Naive thymus-derived CD8-positive, alpha-beta T cell (primary cell): Measurements from ENCODE around the gene CPE. TPM values are rescaled to one million over a fixed set of nuclear protein-coding genes. Genes with fewer than 3 reads are reported as not detected.

Experiments
- ATAC-seq, 2 donors: fragments of 150-1000 bp; cut with Tn5 transposase in 1 of 2; sonication (Bioruptor Pico), chemical (Tn5 transposase) in 1 of 2; 1 replicate in 1 of 2; 2 replicates in 1 of 2; pipeline ENCODE4 v1.10.0; 2021; ENCODE audit warnings: mild to moderate bottlenecking in 2 of 2, moderate library complexity in 2 of 2
- POLR2A ChIA-PET: fragments of 350-600 bp; sonication (Branson Sonifier 250); formaldehyde crosslinking; loops from one replicate; lab custom pipeline; 2021; ENCODE audit warnings: antibody characterized with exemption; lab: Charles Lee
- DNase-seq, 10 donors: peaks; one replicate each; pipeline versions ENCODE4 v3.0.0 to v3.0.0-alpha.2; 2020 to 2022
- H3K27ac Mint-ChIP-seq, 10 donors: one replicate each; pipeline ENCODE4 v1.8.0; 2020 to 2022; ENCODE audit warnings: mild to moderate bottlenecking in 10 of 10, mixed read lengths in 10 of 10, moderate library complexity in 4 of 10, inconsistent platforms in 1 of 10
- H3K27me3 Mint-ChIP-seq, 5 donors: one replicate each; pipeline ENCODE4 v1.8.0; 2021 to 2022; ENCODE audit warnings: mixed read lengths in 5 of 5
- H3K36me3 Mint-ChIP-seq, 3 donors: one replicate each; pipeline ENCODE4 v1.8.0; 2020 to 2022; ENCODE audit warnings: mixed read lengths in 3 of 3, mild to moderate bottlenecking in 2 of 3, inconsistent platforms in 1 of 3
- H3K4me1 Mint-ChIP-seq, 4 donors: one replicate each; pipeline ENCODE4 v1.8.0; 2021 to 2022; ENCODE audit warnings: mixed read lengths in 4 of 4
- H3K4me3 Mint-ChIP-seq, 10 donors: one replicate each; pipeline ENCODE4 v1.8.0; 2020 to 2022; ENCODE audit warnings: mild to moderate bottlenecking in 10 of 10, mixed read lengths in 10 of 10, moderate library complexity in 6 of 10, inconsistent platforms in 1 of 10
- H3K9me3 Mint-ChIP-seq, 9 donors: one replicate each; pipeline ENCODE4 v1.8.0; 2020 to 2022; ENCODE audit warnings: mixed read lengths in 9 of 9, mild to moderate bottlenecking in 3 of 9, inconsistent platforms in 1 of 9, moderate library complexity in 1 of 9
- polyA plus RNA-seq, 3 donors: library from polyadenylated mRNA; unstranded; fragments of 300-500 nt; fragmentation: Illumina TruSeq; gene quantifications; one replicate each; pipeline ENCODE4 v1.2.3, GENCODE V29; 2021
- total RNA-seq, 8 experiments: library from RNA in 2 of 8; stranded (reverse) in 2 of 8; gene quantifications; one replicate each; pipeline ENCODE4 v1.2.3 and lab custom pipeline; 2021 to 2026

The CPE gene
- total and polyA plus RNA-seq, 5 experiments from 2014 or later: 0.16 TPM; not detected in 4

DNA sequence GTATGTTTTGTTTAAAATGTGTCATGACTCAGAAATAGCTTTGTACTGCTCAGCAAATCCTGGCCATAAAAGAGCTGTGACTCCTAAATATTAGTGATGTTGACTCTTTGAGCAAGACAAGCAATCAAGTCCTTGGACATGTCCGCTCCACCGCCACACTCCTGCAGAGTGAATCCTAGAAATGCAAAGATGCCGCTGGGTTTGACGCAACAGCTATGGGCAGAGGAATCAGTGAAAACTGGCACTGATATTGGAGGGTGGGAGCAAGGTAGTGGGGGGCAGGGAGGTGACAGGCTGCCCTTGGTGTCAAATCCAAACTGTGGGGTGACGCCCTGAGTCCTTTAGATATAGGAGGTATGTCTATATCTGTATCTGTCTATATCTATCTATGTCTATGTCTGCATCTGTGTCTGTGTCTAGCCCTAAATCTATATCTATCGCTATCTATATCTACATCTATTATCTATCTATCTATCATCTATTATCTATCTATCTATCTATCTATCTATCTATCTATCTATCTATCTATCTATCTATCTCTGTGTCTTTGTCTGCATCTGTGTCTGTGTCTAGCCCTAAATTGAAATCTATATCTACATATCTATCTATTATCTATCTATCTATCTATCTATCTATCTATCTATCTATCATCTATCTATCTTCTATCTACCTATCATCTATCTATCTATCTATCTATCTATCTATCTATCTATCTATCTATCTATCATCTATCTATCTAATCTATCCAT is 129.7 kb downstream of the CPE start:
- H3K9me3 Mint-ChIP-seq: no peaks in the 10 kb centered on the region
- no peak for ATAC-seq

DNA sequence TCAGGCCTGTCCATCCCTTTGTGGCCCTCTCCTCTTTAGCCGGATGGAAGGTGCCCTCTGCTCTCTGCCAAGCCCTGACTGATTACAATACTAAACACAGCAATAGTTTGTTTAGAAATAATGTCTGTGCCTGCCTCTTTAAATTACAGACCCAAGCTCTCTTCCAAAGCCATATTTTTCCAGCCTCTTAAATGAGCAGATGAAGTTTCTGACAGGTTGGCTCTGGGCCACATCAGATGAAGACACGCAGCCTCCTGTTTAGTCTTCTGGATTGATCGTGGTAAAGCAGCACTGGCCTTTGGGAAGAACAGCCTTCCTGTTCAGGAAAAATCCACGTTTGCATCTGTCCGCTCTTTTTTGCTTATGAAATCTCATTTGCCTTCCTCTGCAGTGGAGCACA is 133.6 kb downstream of the CPE start:
- H3K27ac Mint-ChIP-seq: no peak overlapping the region
- H3K36me3 Mint-ChIP-seq: no peaks in the 10 kb centered on the region
- peaks cover 0 to 2% (median under 1%) of the 10 kb centered on the region in 4 donors for H3K4me1 Mint-ChIP-seq
- H3K4me3 Mint-ChIP-seq: no peak overlapping the region
- ATAC-seq: no peak
- DNase-seq: no peak
- H3K27me3 Mint-ChIP-seq: peaks cover 7 to 28% (median 15%) of the 10 kb centered on the region in 5 donors
- H3K9me3 Mint-ChIP-seq: no peaks in the 10 kb centered on the region
- POLR2A ChIA-PET: no interaction called here

More for the DNA sequence above, 129.7 kb downstream of the CPE start:
- POLR2A ChIA-PET: no interaction called here
- Mint-ChIP-seq H3K27ac (no peak overlapping the region), H3K4me1 (peaks cover 0 to 2% (median under 1%) of the 10 kb centered on the region in 4 donors), H3K27me3 (peaks cover 5 to 15% (median 7%) of the 10 kb centered on the region in 5 donors), H3K36me3 (no peaks in the 10 kb centered on the region), H3K4me3 (no peak overlapping the region)
- DNase-seq: no peak

DNA sequence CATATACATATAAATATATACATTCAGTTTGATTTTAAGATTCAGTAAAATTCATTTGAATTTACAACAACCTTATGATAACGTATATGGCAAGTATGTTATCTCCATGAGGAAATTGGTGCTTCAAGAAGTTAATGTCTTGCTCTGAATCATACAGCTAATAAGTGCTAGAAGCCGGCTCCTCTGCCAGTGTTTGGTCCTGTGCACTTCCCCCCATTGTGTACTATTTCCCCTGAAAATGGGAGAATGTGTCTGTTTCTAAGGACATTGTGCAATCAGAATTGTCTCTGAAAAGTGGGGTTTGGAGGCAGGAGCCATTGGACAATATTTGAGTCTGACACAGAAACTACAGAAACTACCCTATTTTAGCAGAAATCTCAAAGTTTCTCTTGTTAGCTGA is 135.9 kb downstream of the CPE start:
- DNase-seq (no peak), ATAC-seq (no peak)
- no peak overlapping the region for H3K4me3 Mint-ChIP-seq
- POLR2A ChIA-PET: no interaction called here
- H3K27ac Mint-ChIP-seq: no peak overlapping the region
- H3K9me3 Mint-ChIP-seq: no peaks in the 10 kb centered on the region
- no peaks in the 10 kb centered on the region for H3K4me1 Mint-ChIP-seq
- no peaks in the 10 kb centered on the region for H3K36me3 Mint-ChIP-seq
- peaks cover 3 to 28% (median 15%) of the 10 kb centered on the region in 5 donors for H3K27me3 Mint-ChIP-seq

- H3K36me3 Mint-ChIP-seq: no peaks in the 10 kb centered on the region
- POLR2A ChIA-PET: no interaction called here
- H3K4me1 Mint-ChIP-seq: no peaks in the 10 kb centered on the region
- H3K27me3 Mint-ChIP-seq: peaks cover 3 to 28% (median 15%) of the 10 kb centered on the region in 5 donors
- no peak overlapping the region for H3K27ac Mint-ChIP-seq
- DNase-seq: no peak
- no peaks in the 10 kb centered on the region for H3K9me3 Mint-ChIP-seq
- ATAC-seq: no peak
- no peak overlapping the region for H3K4me3 Mint-ChIP-seq
These were observed 136.4 kb downstream of the CPE start for GRCh38 chr4:165515201-165515600.

DNA sequence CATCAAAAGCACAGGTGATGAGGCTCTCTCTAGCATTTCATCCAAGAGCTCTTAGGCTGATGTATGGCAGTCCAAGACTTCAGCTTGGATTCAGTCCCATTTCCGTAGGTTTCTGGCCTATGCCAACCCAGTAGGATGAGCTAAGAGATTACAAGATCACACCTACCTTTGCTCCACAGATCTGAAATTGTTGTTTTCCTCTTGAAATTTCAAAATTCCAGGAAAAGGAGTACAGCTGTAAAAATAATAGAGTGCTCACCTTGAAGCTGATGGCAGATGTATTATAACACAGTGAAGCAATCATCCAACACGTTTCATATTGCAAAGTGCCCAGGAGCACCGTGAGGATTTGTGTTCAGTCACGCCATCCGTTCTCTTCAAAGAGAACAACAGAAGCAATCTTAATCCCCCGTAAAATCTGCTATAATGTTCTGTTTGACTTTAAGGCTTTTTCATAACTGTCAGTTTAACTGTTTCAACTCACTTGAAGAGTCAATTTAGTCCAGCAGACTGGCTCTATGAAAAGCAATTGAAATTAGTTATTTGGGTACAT is 137.5 kb downstream of the CPE start:
- H3K27me3 Mint-ChIP-seq: peaks cover 3 to 28% (median 16%) of the 10 kb centered on the region in 5 donors
- H3K27ac Mint-ChIP-seq: no peak overlapping the region
- POLR2A ChIA-PET: no interaction called here
- no peaks in the 10 kb centered on the region for H3K9me3 Mint-ChIP-seq
- H3K36me3 Mint-ChIP-seq: no peaks in the 10 kb centered on the region
- no peak overlapping the region for H3K4me3 Mint-ChIP-seq
- no peak for ATAC-seq
- no peak for DNase-seq
- no peaks in the 10 kb centered on the region for H3K4me1 Mint-ChIP-seq

DNA sequence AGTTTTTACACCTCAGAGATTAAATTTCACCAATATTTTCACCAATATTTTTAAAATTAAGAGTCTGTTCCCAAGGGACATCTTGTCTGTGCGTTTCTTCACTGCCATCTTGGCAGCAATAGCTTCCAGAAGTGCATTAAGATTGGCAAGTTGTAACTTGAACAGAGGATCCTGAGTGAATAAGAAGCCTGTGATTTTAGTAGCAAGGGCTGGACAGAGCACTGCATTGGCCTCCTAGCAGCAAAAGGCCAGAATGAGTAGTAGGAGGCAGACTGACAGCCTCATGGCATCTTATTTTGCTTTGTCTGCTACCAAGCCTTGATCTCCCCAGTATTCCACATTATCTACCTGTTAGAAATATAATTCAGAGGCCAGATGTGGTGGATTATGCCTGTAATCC is 138.4 kb downstream of the CPE start:
- DNase-seq (no peak), ATAC-seq (no peak)
- no peak overlapping the region for H3K27ac Mint-ChIP-seq
- no peak overlapping the region for H3K4me3 Mint-ChIP-seq
- no peaks in the 10 kb centered on the region for H3K9me3 Mint-ChIP-seq
- POLR2A ChIA-PET: no interaction called here
- H3K36me3 Mint-ChIP-seq: no peaks in the 10 kb centered on the region
- H3K27me3 Mint-ChIP-seq: peaks cover 3 to 28% (median 11%) of the 10 kb centered on the region in 5 donors
- no peaks in the 10 kb centered on the region for H3K4me1 Mint-ChIP-seq

DNA sequence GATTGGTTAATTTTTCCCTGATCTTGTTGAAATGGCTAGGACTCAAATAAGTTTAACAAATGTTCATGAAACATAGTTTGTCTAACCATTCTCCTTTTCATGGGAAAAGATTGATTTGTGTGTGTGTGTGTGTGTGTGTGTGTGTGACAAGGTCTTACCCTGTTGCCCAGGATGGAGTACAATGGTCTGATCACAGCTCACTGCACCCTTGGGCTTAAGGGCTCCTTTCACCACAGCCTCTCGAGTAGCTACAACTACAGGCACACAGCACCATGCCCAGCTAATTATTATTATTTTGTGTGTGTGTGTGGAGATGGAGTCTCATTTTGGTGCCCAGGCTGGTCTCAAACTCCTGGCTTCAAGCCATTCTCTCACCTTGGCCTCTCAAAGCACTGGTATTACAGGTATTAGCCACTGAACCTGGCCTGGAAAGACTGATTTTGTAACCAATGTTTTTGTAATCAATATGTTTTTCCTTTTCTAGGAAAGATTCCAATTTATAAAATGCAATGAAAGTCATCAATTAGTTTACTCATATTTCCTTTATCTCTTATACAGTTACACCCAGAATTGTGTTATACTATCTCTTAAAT is 139.3 kb downstream of the CPE start:
- POLR2A ChIA-PET: no interaction called here
- H3K27me3 Mint-ChIP-seq: peaks cover 3 to 26% (median 7%) of the 10 kb centered on the region in 5 donors

GRCh38 chr4:165518686-165519085 is 139.9 kb downstream of the CPE start:
- no peak overlapping the region for H3K4me3 Mint-ChIP-seq
- ATAC-seq: no peak
- no peaks in the 10 kb centered on the region for H3K36me3 Mint-ChIP-seq

More for the DNA sequence above, 139.3 kb downstream of the CPE start:
- Mint-ChIP-seq H3K36me3 (no peaks in the 10 kb centered on the region), H3K4me1 (no peaks in the 10 kb centered on the region), H3K27ac (no peak overlapping the region), H3K4me3 (no peak overlapping the region), H3K9me3 (no peaks in the 10 kb centered on the region)
- DNase-seq (no peak), ATAC-seq (no peak)

DNA sequence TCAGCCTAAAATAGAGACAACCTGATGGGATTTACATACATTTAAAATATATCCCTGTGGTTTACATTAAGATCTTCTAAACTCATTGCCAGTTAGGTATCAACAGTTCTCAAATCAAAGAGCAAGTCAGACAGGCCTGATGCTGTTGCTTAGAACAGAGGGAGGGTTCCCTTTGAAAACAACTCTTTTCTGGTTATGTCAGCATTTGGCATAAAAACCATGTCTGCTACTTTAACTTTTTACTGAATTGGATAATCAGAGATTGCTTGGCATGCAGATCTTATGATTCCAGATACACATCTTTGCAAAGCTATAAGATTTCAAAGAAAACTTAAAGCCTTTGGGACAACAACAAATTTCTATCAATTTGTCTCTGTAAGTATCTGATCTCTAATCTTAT is 140.8 kb downstream of the CPE start:
- DNase-seq (no peak), ATAC-seq (no peak)
- H3K4me1 Mint-ChIP-seq: no peaks in the 10 kb centered on the region
- H3K36me3 Mint-ChIP-seq: no peaks in the 10 kb centered on the region
- H3K9me3 Mint-ChIP-seq: no peaks in the 10 kb centered on the region
- POLR2A ChIA-PET: no interaction called here
- no peak overlapping the region for H3K27ac Mint-ChIP-seq
- no peak overlapping the region for H3K4me3 Mint-ChIP-seq
- H3K27me3 Mint-ChIP-seq: peaks cover 3 to 17% (median 4%) of the 10 kb centered on the region in 5 donors

More at GRCh38 chr4:165518686-165519085, 139.9 kb downstream of the CPE start:
- DNase-seq: no peak
- Mint-ChIP-seq H3K27ac (no peak overlapping the region), H3K4me1 (no peaks in the 10 kb centered on the region), H3K9me3 (no peaks in the 10 kb centered on the region), H3K27me3 (peaks cover 3 to 20% (median 7%) of the 10 kb centered on the region in 5 donors)
- POLR2A ChIA-PET: no interaction called here

DNA sequence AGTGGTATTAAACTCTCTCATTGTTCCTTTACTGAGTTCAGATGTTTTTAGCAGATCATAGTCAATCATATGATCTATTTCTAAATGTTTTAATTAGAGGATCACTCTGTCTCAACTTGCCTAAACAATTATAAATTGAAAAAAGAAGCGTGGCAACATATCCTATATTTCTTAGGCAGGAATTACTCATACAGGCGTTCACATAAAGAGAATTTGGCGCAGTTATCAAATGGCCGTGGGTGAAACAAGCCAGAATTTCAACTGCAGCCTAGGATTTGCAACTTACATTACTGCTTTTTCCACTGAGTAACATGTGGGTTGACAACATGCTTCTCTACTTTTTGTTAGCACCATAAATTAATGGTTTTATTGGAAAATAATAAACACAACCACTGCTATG is 141.3 kb downstream of the CPE start:
- ATAC-seq (no peak), DNase-seq (no peak)
- Mint-ChIP-seq H3K27me3 (peaks cover 3 to 17% (median 4%) of the 10 kb centered on the region in 5 donors), H3K36me3 (no peaks in the 10 kb centered on the region), H3K27ac (no peak overlapping the region), H3K4me1 (no peaks in the 10 kb centered on the region), H3K4me3 (no peak overlapping the region), H3K9me3 (no peaks in the 10 kb centered on the region)
- POLR2A ChIA-PET: no interaction called here

DNA sequence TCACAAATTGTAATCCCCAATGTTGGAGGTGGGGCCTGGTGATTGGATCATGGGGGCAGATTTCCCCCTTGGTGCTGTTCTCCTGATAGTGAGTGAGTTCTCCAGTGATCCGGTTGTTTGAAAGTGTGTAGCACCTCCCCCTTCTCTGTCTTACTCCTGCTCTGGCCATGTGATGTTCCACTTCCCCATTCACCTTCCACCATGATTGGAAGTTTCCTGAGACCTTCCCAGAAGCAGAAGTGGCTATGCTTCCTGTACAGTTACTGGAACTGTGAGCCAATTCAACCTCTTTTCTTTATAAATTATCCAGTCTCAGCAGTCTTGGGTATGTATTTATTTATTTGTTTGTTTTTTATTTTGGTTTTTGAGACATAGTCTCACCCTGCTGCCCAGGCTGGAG is 143.2 kb downstream of the CPE start:
- Mint-ChIP-seq H3K4me1 (no peaks in the 10 kb centered on the region), H3K4me3 (peak overlapping the region in 1 of 10 donors; percentile 8), H3K9me3 (no peaks in the 10 kb centered on the region), H3K27ac (no peak overlapping the region), H3K27me3 (peaks cover 0 to 2% (median under 1%) of the 10 kb centered on the region in 5 donors), H3K36me3 (no peaks in the 10 kb centered on the region)
- ATAC-seq (no peak), DNase-seq (no peak)
- POLR2A ChIA-PET: no interaction called here

DNA sequence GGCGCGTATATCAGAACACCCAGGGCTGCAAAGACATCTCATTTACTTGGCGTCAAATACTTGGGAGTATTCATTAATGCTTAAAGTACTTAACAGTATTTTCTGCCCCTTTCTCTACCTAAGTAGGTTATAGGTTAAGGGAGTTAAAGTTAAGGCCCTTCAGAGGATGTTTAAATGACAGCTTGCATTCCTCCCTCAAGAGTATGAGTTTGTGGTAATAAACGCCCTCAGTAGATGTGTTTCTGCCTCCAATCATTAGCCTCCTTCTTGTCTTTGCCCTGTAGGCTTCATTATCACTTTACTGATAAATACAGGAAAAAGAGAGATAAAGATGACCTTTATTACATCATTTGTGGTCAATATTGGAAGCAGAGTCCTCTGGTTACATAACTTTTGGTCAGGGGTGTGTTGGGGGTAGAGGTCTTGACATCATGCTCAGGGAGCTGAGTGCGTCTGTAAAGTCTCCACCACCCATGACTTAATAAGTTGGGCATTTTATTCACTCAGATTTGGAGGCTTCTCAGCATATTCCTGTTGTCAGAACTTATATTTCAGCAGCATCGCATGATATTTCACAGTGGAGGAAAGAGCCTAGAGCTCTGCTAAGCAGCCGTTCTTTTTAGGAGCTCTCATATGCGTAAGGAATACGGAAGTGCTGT is 145.9 kb downstream of the CPE start:
- no peak for DNase-seq
- Mint-ChIP-seq H3K9me3 (peaks cover 0 to 3% (median 0%) of the 10 kb centered on the region in 9 donors), H3K4me3 (no peak overlapping the region), H3K36me3 (no peaks in the 10 kb centered on the region), H3K4me1 (no peaks in the 10 kb centered on the region), H3K27me3 (peaks cover 0 to 8% (median 1%) of the 10 kb centered on the region in 5 donors), H3K27ac (no peak overlapping the region)
- POLR2A ChIA-PET: no interaction called here
- no peak for ATAC-seq

DNA sequence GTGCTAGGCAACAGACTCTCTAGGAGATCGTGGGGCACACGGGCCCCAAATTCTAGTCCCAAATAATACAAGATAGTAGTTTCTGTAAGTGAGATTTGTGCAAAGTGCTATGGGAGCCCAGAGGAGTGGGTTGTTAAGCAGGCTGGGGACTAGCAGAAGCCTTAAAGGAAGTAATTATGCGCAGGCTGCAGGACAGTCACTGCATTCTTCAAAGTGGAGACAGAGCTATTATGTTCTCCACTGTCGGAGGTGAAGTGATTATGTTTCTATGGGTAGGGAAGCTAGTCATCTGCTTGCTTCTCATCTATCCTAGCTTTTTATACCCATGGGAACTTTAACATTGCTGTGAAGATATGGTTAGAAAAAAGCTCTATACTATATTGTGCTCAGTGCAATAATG is 154.2 kb downstream of the CPE start:
- ATAC-seq: no peak
- Mint-ChIP-seq H3K4me3 (no peak overlapping the region), H3K27me3 (peaks cover 2 to 24% (median 7%) of the 10 kb centered on the region in 5 donors), H3K4me1 (no peaks in the 10 kb centered on the region), H3K36me3 (no peaks in the 10 kb centered on the region), H3K9me3 (peaks cover 0 to 3% (median 0%) of the 10 kb centered on the region in 9 donors), H3K27ac (no peak overlapping the region)
- no peak for DNase-seq
- POLR2A ChIA-PET: no interaction called here
